HL-60/S4 treated with retinoic acid at 250 ng/mL for 4 days and 3 days (cell line): ENCODE data around the gene VCL.
"Not testable (repeated sequence)": the region's sequence is repeated elsewhere in the genome, so short reads cannot be mapped to it uniquely, and the experiment has no call there.

ENCODE experiments used
- in situ Hi-C: fragments of 300-500 bp; cut with MboI; formaldehyde crosslinking; loops from 2 replicates; pipeline ENCODE4 v1.7.0; 2022; ENCODE audit warnings: low sequenced_read_pairs

Gene VCL

GRCh38 chr10:74140553-74140952 lies 142.6 kb downstream of the VCL start:
- in situ Hi-C loops: no loop called here

DNA sequence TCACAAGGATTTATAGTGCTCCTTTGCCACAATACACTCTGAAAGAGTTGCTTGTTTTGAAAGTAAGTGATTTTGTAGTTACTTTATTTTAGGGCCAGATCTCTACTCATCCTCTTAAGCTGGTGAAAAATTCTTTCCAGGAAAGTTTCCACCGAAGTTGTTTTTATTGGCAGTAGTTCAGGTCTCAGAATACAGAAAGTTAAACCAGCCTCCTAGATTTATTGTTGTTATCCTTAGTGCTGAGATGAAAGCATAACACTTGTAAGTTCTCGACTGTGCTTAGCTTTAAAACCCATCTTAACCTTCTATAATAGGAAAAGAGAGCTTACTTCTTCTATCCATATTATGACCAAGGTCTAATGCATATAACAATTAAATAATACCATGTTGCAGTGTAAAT lies 147.2 kb downstream of the VCL start:
- in situ Hi-C loops: no loop called here

- in situ Hi-C loops: not testable (repeated sequence)
These were observed 149.1 kb downstream of the VCL start for GRCh38 chr10:74146980-74147379.

DNA sequence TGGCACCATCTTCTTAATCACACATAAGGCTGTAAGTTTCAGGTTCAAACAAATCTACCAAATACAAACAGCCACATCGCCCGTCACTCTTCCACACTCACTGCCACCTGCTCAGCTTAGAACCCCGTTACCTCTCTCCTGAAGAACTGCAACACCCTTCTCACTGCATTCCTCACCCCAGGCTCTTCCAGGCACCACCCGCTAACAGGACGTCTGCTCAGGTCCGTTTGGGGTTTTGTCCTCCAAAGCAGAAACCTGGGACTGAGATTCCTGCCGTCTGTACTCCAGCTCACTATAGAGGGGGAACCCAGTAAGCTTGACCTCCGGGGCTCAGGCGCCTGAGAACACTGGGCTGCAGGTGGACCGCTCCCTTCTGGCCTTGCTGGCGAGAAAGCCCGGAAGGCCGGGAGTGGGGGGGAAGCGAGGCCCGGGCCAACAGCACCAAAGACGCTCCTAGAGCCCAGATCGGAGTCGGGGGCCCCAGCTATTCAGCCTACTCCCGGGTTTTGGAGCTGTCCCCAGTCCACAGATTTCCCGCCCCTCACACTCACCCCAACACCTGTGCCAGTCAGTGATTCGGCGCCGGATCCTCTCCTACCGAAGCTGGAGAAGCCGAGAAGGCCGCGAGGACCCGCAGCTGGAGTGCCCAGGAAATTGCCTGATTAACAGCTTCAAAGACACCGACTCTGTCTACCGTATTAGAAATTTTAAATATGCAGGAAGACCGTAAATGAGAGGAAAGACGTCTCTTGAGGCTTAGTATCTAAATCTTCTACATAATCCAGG lies 152.5 kb downstream of the VCL start, which contains the start of gene AP3M1:
Gene AP3M1 (minus strand): TSS at position 625 of the 786 bp plus-strand sequence. CDS start 12,449 bp downstream, outside the sequence.
- in situ Hi-C loops: no loop called here

GRCh38 chr10:74150990-74151878 lies 153.3 kb downstream of the VCL start, which contains the start of gene ADK:
Gene ADK, plus strand, starts transcription at chr10:74151221. Its CDS starts 58 bp downstream, at chr10:74151279.
- in situ Hi-C loops: no loop called here

DNA sequence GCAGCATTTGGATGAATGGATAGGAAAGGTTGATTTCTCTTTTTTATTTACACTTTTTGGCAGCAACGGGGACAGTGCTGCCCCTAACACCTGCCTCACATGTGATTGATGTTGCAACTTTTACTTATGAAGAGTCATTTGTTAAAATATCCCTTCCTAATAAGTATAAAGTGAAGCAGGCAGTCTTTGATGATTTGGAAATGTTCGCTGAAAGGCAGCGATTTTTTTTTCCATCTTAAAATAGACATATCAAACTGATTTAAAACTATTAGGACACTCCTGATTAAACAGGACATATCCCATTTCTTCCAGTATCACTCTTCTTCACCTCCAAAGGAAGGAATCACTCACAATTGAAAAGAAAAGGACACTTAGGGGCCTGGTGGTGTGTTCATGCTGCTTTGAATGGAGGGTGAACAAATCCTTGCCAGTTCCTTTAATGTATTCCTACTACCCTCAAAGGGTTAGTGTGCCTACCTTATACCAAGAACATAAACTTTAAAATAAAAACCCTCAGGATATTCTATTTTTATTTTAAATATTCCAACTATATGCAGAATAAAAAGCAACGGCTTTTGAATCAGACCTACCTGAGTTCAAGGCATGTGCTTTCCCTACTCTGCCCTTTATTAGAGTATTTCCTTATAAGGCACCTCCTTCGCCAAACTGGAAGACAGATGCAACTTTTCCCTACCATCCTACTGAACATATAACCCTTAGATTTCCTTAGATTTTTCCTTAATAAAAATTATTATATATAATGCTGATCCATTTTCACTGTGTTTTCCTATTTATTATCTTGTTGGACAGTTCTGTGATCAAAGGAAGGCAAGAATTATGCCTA lies 154.2 kb downstream of the VCL start:
- in situ Hi-C loops: no loop called here

- in situ Hi-C loops: no loop called here
These were observed 155.2 kb downstream of the VCL start for GRCh38 chr10:74153123-74153522.

DNA sequence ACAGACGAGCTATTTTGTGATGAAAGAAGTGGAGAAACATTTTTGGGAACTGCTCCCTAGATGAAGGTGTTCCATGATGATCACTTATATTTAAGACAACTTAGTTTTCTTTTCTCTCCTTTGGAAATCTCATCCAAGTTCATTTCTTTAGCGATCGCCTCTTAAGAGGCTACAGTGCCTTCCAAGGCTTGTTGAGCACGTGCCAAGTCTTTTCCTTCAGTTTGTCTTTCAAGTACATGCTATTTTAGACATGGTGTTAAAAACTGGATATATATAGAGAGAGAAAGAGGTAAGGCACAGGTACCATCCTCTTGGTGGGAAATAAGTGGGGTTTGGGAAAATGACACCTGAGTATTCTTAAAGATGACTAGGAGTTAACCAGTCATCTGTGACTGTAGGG lies 155.8 kb downstream of the VCL start:
- in situ Hi-C loops: no loop called here

DNA sequence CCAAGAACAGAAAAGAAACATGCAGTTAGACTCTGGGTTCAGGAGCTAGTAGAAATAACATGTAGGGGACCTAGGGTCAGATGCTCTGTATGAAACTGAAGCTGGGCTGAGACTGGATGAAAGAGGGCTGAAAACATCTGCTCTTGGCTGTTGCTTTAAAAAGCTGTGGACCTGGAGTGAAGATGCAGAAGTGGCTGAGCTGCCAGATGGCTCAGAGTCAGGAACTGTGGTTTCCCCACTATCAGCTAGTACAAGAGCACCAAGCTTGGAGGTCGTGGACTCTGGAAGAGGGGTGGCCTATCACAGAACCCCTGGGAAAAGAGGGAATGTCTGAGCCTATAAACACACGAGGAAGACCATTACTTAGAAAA lies 159.0 kb downstream of the VCL start:
- in situ Hi-C loops: no loop called here

DNA sequence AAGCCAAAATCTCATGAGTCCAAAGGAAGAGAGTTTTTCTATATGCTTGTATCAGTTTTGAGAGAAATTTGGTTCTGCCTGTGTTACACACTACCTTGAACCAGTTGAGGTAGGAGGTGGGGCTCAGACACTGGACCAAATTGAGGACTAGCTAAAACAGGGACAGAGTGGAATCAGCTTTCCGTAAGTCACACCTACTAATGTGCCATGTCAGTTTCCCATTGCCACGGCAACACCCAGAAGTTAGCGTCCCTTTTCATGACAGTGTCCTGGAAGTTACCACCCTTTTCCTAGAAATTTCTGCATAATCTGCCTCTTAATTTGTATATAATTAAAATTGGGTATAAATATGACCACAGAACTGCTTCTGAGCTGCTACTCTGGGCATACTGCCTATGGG lies 162.1 kb downstream of the VCL start:
- in situ Hi-C loops: no loop called here

DNA sequence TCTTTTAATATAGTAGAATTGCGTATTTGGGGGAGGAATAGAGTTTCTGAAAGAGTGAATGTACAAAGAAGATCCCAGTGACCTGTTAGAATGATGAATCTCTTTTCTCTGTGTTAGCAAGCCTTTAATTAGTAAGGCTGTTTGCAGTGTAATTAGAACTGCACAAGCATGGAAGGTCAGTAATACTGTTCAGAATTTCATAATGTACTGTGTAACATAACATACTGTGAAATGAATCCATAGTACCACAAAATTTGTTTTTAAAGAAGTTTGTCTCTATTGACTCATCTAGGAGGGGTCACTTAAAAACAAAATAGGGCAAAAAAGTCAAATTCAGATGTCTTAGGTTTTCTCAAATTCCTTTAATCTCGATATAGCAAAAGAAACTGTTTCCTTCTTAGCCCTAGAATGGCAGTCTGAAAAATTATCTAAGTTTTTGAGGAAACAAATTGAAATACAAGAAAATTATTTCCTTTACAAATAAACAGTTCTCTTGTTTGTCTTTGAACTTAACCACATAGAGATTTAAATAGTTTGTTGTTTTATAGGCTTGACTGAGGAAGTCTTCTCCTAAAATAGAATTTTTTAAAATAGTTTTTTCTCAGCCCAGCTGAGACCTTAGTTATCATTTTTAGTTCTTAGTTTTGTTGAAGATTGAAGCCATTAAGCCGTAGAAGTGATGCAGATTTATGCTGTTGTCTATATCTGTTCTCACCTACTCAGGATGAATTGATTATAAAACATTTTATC lies 165.6 kb downstream of the VCL start:
- in situ Hi-C loops: no loop called here

- in situ Hi-C loops: no loop called here
These were observed 167.0 kb downstream of the VCL start for GRCh38 chr10:74164716-74165529.

DNA sequence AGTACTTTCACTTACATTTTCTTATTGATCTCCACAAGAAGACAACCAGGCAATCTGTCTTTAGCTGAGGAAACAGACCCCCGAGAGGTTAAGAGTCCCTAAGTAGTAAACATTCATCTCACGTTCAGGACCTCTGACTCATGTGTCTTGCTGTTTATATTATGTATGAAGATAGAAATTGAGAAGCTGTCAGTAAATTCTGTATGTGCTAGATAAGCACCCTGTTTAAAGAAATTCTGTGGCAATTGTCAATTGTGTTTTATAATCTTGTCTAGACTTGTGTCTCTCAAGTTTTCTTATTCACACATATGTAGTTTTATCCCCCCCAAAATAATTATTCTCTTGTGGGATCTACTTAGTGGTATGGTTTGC lies 167.6 kb downstream of the VCL start:
- in situ Hi-C loops: no loop called here

DNA sequence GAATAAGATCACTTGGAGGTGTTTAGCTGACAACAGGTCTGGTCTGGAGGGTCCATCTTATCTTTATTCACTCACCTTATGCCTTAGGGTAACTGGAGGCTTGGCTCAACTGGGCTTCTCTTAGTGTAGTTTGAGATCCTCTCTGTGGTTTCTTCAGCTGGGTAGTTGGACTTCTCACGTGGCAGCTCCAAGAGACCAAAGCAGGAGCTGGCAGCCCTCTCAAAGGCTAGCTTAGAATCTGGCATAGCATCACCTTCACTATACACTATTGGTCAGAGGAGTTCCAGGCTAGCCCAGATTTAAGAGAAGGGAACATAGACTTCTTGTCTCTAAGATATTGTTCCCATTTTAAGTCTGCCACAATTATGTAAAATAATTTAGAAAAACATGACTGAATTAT lies 169.5 kb downstream of the VCL start:
- in situ Hi-C loops: no loop called here
